SH-SY5Y (cell line): ENCODE results near the gene ARFGEF3.

Experiments
- GATA2 ChIP-seq: IDR thresholded peaks from 2 replicates; pipeline ENCODE4 v1.6.1; 2011; ENCODE audit warnings: mild to moderate bottlenecking, low read depth, low read length
- GATA3 ChIP-seq: IDR thresholded peaks from 2 replicates; pipeline ENCODE4 v1.6.1; 2011; ENCODE audit warnings: low read depth, mild to moderate bottlenecking, low read length, moderate library complexity

DNA sequence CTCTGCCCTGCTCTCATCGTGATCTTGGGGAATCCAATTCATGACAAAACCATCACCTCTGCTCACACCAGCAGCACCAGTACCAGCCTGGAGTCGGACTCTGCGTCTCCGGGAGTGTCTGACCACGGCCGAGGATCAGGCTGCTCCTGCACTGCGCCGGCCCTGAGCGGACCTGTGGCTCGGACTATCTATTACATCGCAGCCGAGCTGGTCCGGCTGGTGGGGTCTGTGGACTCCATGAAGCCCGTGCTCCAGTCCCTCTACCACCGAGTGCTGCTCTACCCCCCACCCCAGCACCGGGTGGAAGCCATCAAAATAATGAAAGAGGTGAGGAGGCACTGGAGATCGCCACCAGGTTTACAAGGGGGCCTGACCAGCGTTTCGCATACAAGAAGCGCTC is 93.7 kb downstream of the ARFGEF3 start:
- TF ChIP-seq GATA2 (no peak), GATA3 (no peak)
